ENCODE data around the gene KLHL29. TPM values are rescaled to one million over a fixed set of nuclear protein-coding genes. Genes with fewer than 3 reads are reported as not detected.

Gene KLHL29
- total RNA-seq, 2 experiments from 2014 or later = 0.23 to 0.66 TPM

- ChIA-PET POLR2A (no interaction called here), CTCF (ENCODE audit: unreplicated experiment) (no interaction called here)
- TF ChIP-seq EZH2phosphoT487 (IDR thresholded peaks at IDR 0.05; ENCODE audit: borderline replicate concordance, low read depth, low read length) (no peak), CTCF (conservative IDR thresholded peaks at IDR 0.05; ENCODE audit: low read length) (no peak)
- Histone ChIP-seq H2AFZ (ENCODE audit: low read length) (no peak overlapping the region), H3K4me3 (ENCODE audit: low read depth, low read length, poor library complexity, severe bottlenecking) (no peak overlapping the region), H3K9me2 (ENCODE audit: insufficient read depth, low read length) (no peaks in the 10 kb centered on the region), H3K27ac (ENCODE audit: low read depth, low read length, poor library complexity, severe bottlenecking) (no peak overlapping the region), H3K9me3 (ENCODE audit: low read length) (no peaks in the 10 kb centered on the region), H3K36me3 (ENCODE audit: insufficient read depth, low read length) (peaks cover 7% of the 10 kb centered on the region; the same call in 1 of the 2 replicates), H3K4me1 (ENCODE audit: insufficient read depth, low read length, poor library complexity, severe bottlenecking) (no peaks in the 10 kb centered on the region), H3K4me2 (ENCODE audit: low read length) (no peak overlapping the region), H3K79me2 (ENCODE audit: insufficient read depth, low read depth, low read length) (no peaks in the 10 kb centered on the region), H4K20me1 (ENCODE audit: insufficient read depth, low read length) (no peaks in the 10 kb centered on the region)
- intact Hi-C loops (cut with micrococcal nuclease; ENCODE audit: unreplicated experiment) = no loop called here
- BruUV-seq (replicated peaks) = no TSS peak
- DNase-seq (ENCODE audit: low spot score) = no peak
Observed at GRCh38 chr2:23751747-23752265, 366.8 kb downstream of the KLHL29 start.

GRCh38 chr2:23753291-23754010 lies 368.5 kb downstream of the KLHL29 start:
- Histone ChIP-seq H3K9me3 (ENCODE audit: low read length) (no peaks in the 10 kb centered on the region), H3K79me2 (ENCODE audit: insufficient read depth, low read depth, low read length) (no peaks in the 10 kb centered on the region), H3K36me3 (ENCODE audit: insufficient read depth, low read length) (peaks cover 7% of the 10 kb centered on the region; the same call in 1 of the 2 replicates), H3K27ac (ENCODE audit: low read depth, low read length, poor library complexity, severe bottlenecking) (no peak overlapping the region), H3K4me1 (ENCODE audit: insufficient read depth, low read length, poor library complexity, severe bottlenecking) (no peaks in the 10 kb centered on the region), H3K4me2 (ENCODE audit: low read length) (no peak overlapping the region), H3K9me2 (ENCODE audit: insufficient read depth, low read length) (no peaks in the 10 kb centered on the region), H4K20me1 (ENCODE audit: insufficient read depth, low read length) (no peaks in the 10 kb centered on the region), H3K4me3 (ENCODE audit: low read depth, low read length, poor library complexity, severe bottlenecking) (no peak overlapping the region), H2AFZ (ENCODE audit: low read length) (no peak overlapping the region)
- POLR2A ChIA-PET = no interaction called here
- DNase-seq (ENCODE audit: low spot score) = no peak
- CTCF ChIA-PET (ENCODE audit: unreplicated experiment) = no interaction called here
- intact Hi-C loops (cut with micrococcal nuclease; ENCODE audit: unreplicated experiment) = no loop called here
- BruUV-seq (replicated peaks) = no TSS peak
- TF ChIP-seq CTCF (conservative IDR thresholded peaks at IDR 0.05; ENCODE audit: low read length) = no peak
- TF ChIP-seq EZH2phosphoT487 (IDR thresholded peaks at IDR 0.05; ENCODE audit: borderline replicate concordance, low read depth, low read length) = no peak

GRCh38 chr2:23754970-23755369 lies 370.0 kb downstream of the KLHL29 start:
- peaks cover 7% of the 10 kb centered on the region; the same call in 1 of the 2 replicates for H3K36me3 ChIP-seq (ENCODE audit: insufficient read depth, low read length)
- DNase-seq (ENCODE audit: low spot score) = no peak

More at GRCh38 chr2:23754970-23755369, 370.0 kb downstream of the KLHL29 start:
- Histone ChIP-seq H3K4me3 (ENCODE audit: low read depth, low read length, poor library complexity, severe bottlenecking) (no peak overlapping the region), H3K79me2 (ENCODE audit: insufficient read depth, low read depth, low read length) (no peaks in the 10 kb centered on the region), H3K9me3 (ENCODE audit: low read length) (no peaks in the 10 kb centered on the region), H2AFZ (ENCODE audit: low read length) (no peak overlapping the region), H3K4me1 (ENCODE audit: insufficient read depth, low read length, poor library complexity, severe bottlenecking) (no peaks in the 10 kb centered on the region), H3K27ac (ENCODE audit: low read depth, low read length, poor library complexity, severe bottlenecking) (no peak overlapping the region), H3K9me2 (ENCODE audit: insufficient read depth, low read length) (no peaks in the 10 kb centered on the region), H4K20me1 (ENCODE audit: insufficient read depth, low read length) (no peaks in the 10 kb centered on the region), H3K4me2 (ENCODE audit: low read length) (no peak overlapping the region)
- no TSS peak for BruUV-seq (replicated peaks)
- CTCF ChIA-PET (ENCODE audit: unreplicated experiment) = no interaction called here
- POLR2A ChIA-PET = interaction anchor here (0.6 kb wide), 1 partner anchor 38 kb away, joined by 3 read pairs; no protein-coding TSS in a partner anchor
- intact Hi-C loops (cut with micrococcal nuclease; ENCODE audit: unreplicated experiment) = no loop called here
- no peak for TF ChIP-seq EZH2phosphoT487 (IDR thresholded peaks at IDR 0.05; ENCODE audit: borderline replicate concordance, low read depth, low read length)
- TF ChIP-seq CTCF (conservative IDR thresholded peaks at IDR 0.05; ENCODE audit: low read length) = no peak

Data from OCI-LY7 (cell line).